Measurements from ENCODE around the gene RABGAP1L.

- no peak for TF ChIP-seq SP1 (CRISPR knock-in tag; conservative IDR thresholded peaks at IDR 0.05)
- TF ChIP-seq CTCF (IDR thresholded peaks at IDR 0.05), result no peak
- TF ChIP-seq MXD4 (CRISPR knock-in tag; IDR thresholded peaks at IDR 0.05; ENCODE audit: borderline replicate concordance), result no peak
Observed at GRCh38 chr1:174883409-174883808, 724.1 kb downstream of the RABGAP1L start.
